K562 (cell line): ENCODE results near the gene LMAN2. TPM values are rescaled to one million over a fixed set of nuclear protein-coding genes. Genes with fewer than 3 reads are reported as not detected.
A peak's percentile ranks its signal among the peaks of the same experiment; 100 is the strongest.

Experiments used
- ATAC-seq: fragments of 200-7000 bp; cut with Tn5 transposase; 3 replicates; pipeline ENCODE4 v1.9.1; 2020; ENCODE audit warnings: moderate library complexity
- BruUV-seq: library from RNA; stranded (reverse); fragments of 400-500 nt; replicated peaks from 2 replicates; lab custom pipeline; 2021; lab: Mats Ljungman, UMichigan
- CTCF ChIA-PET: fragments of 300-600 bp; formaldehyde crosslinking; extraction: SDS; loops from one replicate; lab custom pipeline; 2021; ENCODE audit warnings: low intra/inter-chr PET ratio; lab: Yijun Ruan, JAX
- POLR2A ChIA-PET: fragments of 300-600, 350-650 bp; sonication (Branson Sonifier 250); formaldehyde crosslinking; extraction: SDS; loops from one replicate; lab custom pipeline; 2021; ENCODE audit warnings: antibody characterized with exemption, inconsistent platforms; lab: Yijun Ruan, JAX
- DNase-seq, 4 experiments: peaks; one replicate each; pipeline versions ENCODE4 v3.0.0 to v3.0.0-alpha.2; 2011 to 2018; ENCODE audit warnings: low spot score in 3 of 4, mixed read lengths in 3 of 4; ENCODE audit errors: extremely low read depth in 1 of 4
- FAIRE-seq: peaks from 2 replicates; lab custom pipeline; 2011; peaks lifted over from hg19 to GRCh38; lab: Jason Lieb, UNC
- H2AFZ ChIP-seq: 2 replicates; pipeline ENCODE4 v1.6.0; 2011; ENCODE audit warnings: low read depth, low read length, control low read depth, inconsistent platforms
- H3K27ac ChIP-seq: fragments of 200-600 bp; 3 replicates; pipeline ENCODE4 v1.8.0; 2011; ENCODE audit warnings: low read depth, mild to moderate bottlenecking, control low read depth, inconsistent platforms, low read length, moderate library complexity, mixed read lengths; ENCODE audit errors: extremely low read depth
- H3K27me3 ChIP-seq, 2 experiments: fragments of 300-600 bp in 1 of 2; 2 replicates in 1 of 2; 3 replicates in 1 of 2; pipeline versions ENCODE4 v1.6.0 to v1.8.0; 2011; ENCODE audit warnings: inconsistent platforms in 2 of 2, low read length in 2 of 2, mild to moderate bottlenecking in 1 of 2, mixed read lengths in 1 of 2, moderate library complexity in 1 of 2; ENCODE audit not compliant: control insufficient read depth in 2 of 2, insufficient read depth in 2 of 2
- H3K36me3 ChIP-seq: fragments of 300-600 bp; 3 replicates; pipeline ENCODE4 v1.8.0; 2011; ENCODE audit warnings: mild to moderate bottlenecking, low read length, inconsistent platforms; ENCODE audit not compliant: control insufficient read depth, insufficient read depth
- H3K4me1 ChIP-seq, 2 experiments: fragments of 200-600 bp in 1 of 2; replicated peaks in 1 of 2; 2 replicates in 1 of 2; 3 replicates in 1 of 2; pipeline versions ENCODE4 v1.5.1 to v1.8.0; 2011; ENCODE audit warnings: inconsistent platforms in 2 of 2, low read length in 2 of 2, mild to moderate bottlenecking in 1 of 2, mixed read lengths in 1 of 2, moderate library complexity in 1 of 2; ENCODE audit not compliant: control insufficient read depth in 2 of 2, insufficient read depth in 2 of 2
- H3K4me2 ChIP-seq: 2 replicates; pipeline ENCODE4 v1.6.1; 2011; ENCODE audit warnings: low read length, control low read depth, inconsistent platforms, mixed read lengths; ENCODE audit not compliant: insufficient read depth
- H3K4me3 ChIP-seq: fragments of 200-600 bp; sonication (generic), shearing (Covaris generic); 2 replicates; pipeline ENCODE4 v1.5.1; 2016; ENCODE audit warnings: control low read depth, inconsistent platforms
- H3K79me2 ChIP-seq: fragments of 200-600 bp; 3 replicates; pipeline ENCODE4 v1.8.0; 2011; ENCODE audit warnings: low read length, inconsistent platforms; ENCODE audit not compliant: control insufficient read depth, insufficient read depth
- H3K9ac ChIP-seq, 2 experiments: 2 replicates each; pipeline versions ENCODE4 v1.6.0 to v1.6.1; 2011; ENCODE audit warnings: low read depth in 2 of 2, low read length in 2 of 2, control low read depth in 1 of 2, inconsistent platforms in 1 of 2, mild to moderate bottlenecking in 1 of 2, mixed read lengths in 1 of 2; ENCODE audit not compliant: insufficient read depth in 1 of 2
- H3K9me1 ChIP-seq: one replicate; pipeline ENCODE4 v1.6.0; 2011; ENCODE audit warnings: inconsistent platforms, mild to moderate bottlenecking, low read length, moderate library complexity; ENCODE audit not compliant: control insufficient read depth, insufficient read depth
- H3K9me3 ChIP-seq: replicated peaks from 2 replicates; pipeline ENCODE4 v1.5.1; 2011; ENCODE audit warnings: low read depth, low read length, inconsistent platforms; ENCODE audit not compliant: control insufficient read depth, insufficient read depth
- H4K20me1 ChIP-seq: replicated peaks from 2 replicates; pipeline ENCODE4 v1.6.1; 2011; ENCODE audit warnings: low read length, inconsistent platforms, mixed read lengths; ENCODE audit not compliant: control insufficient read depth, insufficient read depth
- CTBP1 ChIP-seq: fragments of 450-650 bp; IDR thresholded peaks from 2 replicates; pipeline ENCODE4 v1.6.1; 2016; ENCODE audit warnings: borderline replicate concordance
- RBM25 ChIP-seq: fragments of 200-400 bp; formaldehyde crosslinking; IDR thresholded peaks from 2 replicates; pipeline ENCODE4 v1.6.1; 2018; ENCODE audit warnings: low read length, low read depth, moderate library complexity; ENCODE audit not compliant: severe bottlenecking
- ZNF407 ChIP-seq: fragments of 450-650 bp; IDR thresholded peaks from 2 replicates; pipeline ENCODE4 v1.6.1; 2016; ENCODE audit warnings: low read depth
- ZNF696 ChIP-seq: fragments of 250-450 bp; sonication (Bioruptor Pico); conservative IDR thresholded peaks from 2 replicates; pipeline ENCODE4 v1.4.0; 2020; ENCODE audit warnings: mild to moderate bottlenecking, moderate library complexity
- WGBS: fragments of 100-300 bp; shearing (Covaris generic); methylation state at CpG from one replicate; pipeline ENCODE4 v1.1.6; 2016; ENCODE audit warnings: low coverage, mixed read lengths; ENCODE audit not compliant: insufficient coverage; ENCODE audit errors: missing lambda C conversion rate; 5-methylcytosine and 5-hydroxymethylcytosine counted together
- in situ Hi-C: fragments of 300-500 bp; cut with MboI; formaldehyde crosslinking; loops from 4 replicates; pipeline ENCODE4 v1.15.0; 2018; ENCODE audit warnings: inconsistent platforms, mixed read lengths
- intact Hi-C: fragments of 100-400 bp; cut with micrococcal nuclease; formaldehyde crosslinking; loops from 2 replicates; pipeline ENCODE4 v1.14.2; 2022
- polyA plus RNA-seq, 8 experiments: library from polyadenylated mRNA; depleted of rRNA in 4 of 8; stranded (reverse) in 5 of 8; unstranded in 3 of 8; fragments of >200 nt; fragmentation: Nextera tagmentation in 2 of 8; fragmentation: Illumina TruSeq in 1 of 8; extraction: Ambion mirVana in 2 of 8; extraction: Trizol in 1 of 8; gene quantifications; 2 replicates each; pipeline versions ENCODE4 v1.2.1 to v1.2.3, GENCODE V29; 2011 to 2014; ENCODE audit warnings: inconsistent platforms in 1 of 8, missing spikeins in 1 of 8
- total RNA-seq, 7 experiments: library from RNA; depleted of rRNA in 6 of 7; stranded (reverse); fragments of >200 nt in 6 of 7; fragmentation: Illumina TruSeq in 2 of 7; extraction: Trizol in 2 of 7; gene quantifications; 2 replicates each; pipeline versions ENCODE4 v1.2.1 to v1.2.3, GENCODE V29; 2011 to 2021; ENCODE audit warnings: low replicate concordance in 1 of 7

Gene LMAN2
- total and polyA plus RNA-seq, 9 of the 15 experiments (the other 6 are each of a cell fraction or from before 2014, with no cell fraction given), result 2.7 to 254 (median 136) TPM

GRCh38 chr5:177313561-177314259 lies 37.8 kb downstream of the LMAN2 start:
- H3K27me3 ChIP-seq, result no peaks in the 10 kb centered on the region
- POLR2A ChIA-PET, result interaction anchor here (0.6 to 1.5 kb wide), 5 partner anchors 19 to 1844 kb away, joined by 3 to 7 read pairs (median 4); no protein-coding TSS in a partner anchor
- H3K27ac ChIP-seq, result no peak overlapping the region
- H3K79me2 ChIP-seq, result peaks cover 12% of the 10 kb centered on the region; the same call in 2 of the 3 replicates
- H2AFZ ChIP-seq, result no peak overlapping the region
- intact Hi-C loops (loop anchor here (2.0 kb wide), 1 partner anchor 143 kb away; no protein-coding TSS in a partner anchor), in situ Hi-C loops (no loop called here)
- peaks cover 23 to 64% of the 10 kb centered on the region in 2 experiments for H3K4me1 ChIP-seq
- H3K9ac ChIP-seq, result peak overlapping the region in 1 of 2 experiments; percentile 76; a peak in 1 of 4 replicates
- H3K4me2 ChIP-seq, result no peak overlapping the region
- DNase-seq, result no peak
- no peak for FAIRE-seq
- TF ChIP-seq ZNF696 (CRISPR knock-in tag) (no peak), RBM25 (peak; percentile 84)
- H4K20me1 ChIP-seq, result no peaks in the 10 kb centered on the region
- BruUV-seq, result no TSS peak
- no peaks in the 10 kb centered on the region for H3K9me3 ChIP-seq
- WGBS, result 83% methylated on average over 15 of the region's 15 CpGs
- no peak overlapping the region for H3K4me3 ChIP-seq
- CTCF ChIA-PET, result no interaction called here
- H3K36me3 ChIP-seq, result peaks cover 10% of the 10 kb centered on the region; the same call in 2 of the 3 replicates
- H3K9me1 ChIP-seq, result no peaks in the 10 kb centered on the region
- no peak for ATAC-seq

GRCh38 chr5:177312649-177313181 lies 38.8 kb downstream of the LMAN2 start:
- Histone ChIP-seq H3K79me2 (peaks cover 12% of the 10 kb centered on the region; the same call in 2 of the 3 replicates), H2AFZ (peak overlapping the region; percentile 97), H3K27ac (peak overlapping the region; percentile 100), H3K4me2 (peak overlapping the region; percentile 95), H3K9me1 (no peaks in the 10 kb centered on the region), H3K9ac (peak overlapping the region; percentile 87 to 97), H3K4me3 (peak overlapping the region; percentile 62), H4K20me1 (no peaks in the 10 kb centered on the region), H3K4me1 (peaks cover 23 to 70% of the 10 kb centered on the region in 2 experiments), H3K27me3 (no peaks in the 10 kb centered on the region), H3K36me3 (peaks cover 10% of the 10 kb centered on the region; the same call in 2 of the 3 replicates), H3K9me3 (no peaks in the 10 kb centered on the region)
- ATAC-seq (peak; percentile 65), DNase-seq (peak; percentile 52 to 85 (median 59)), FAIRE-seq (no peak)
- ChIA-PET CTCF (interaction anchor here (0.6 to 1.3 kb wide), 2 partner anchors 144 to 315 kb away, joined by 4 to 5 read pairs; no protein-coding TSS in a partner anchor), POLR2A (interaction anchor here (0.6 to 1.5 kb wide), 16 partner anchors 9 to 1843 kb away, joined by 3 to 7 read pairs (median 4); partner anchors contain the start of genes LMAN2, PRELID1 and RAB24)
- in situ Hi-C loops, result no loop called here
- intact Hi-C loops, result loop anchor here (2.0 kb wide), 1 partner anchor 144 kb away; no protein-coding TSS in a partner anchor
- BruUV-seq, result TSS peak; percentile 62
- whole genome bisulfite sequencing, result 1% methylated on average over 19 of the region's 19 CpGs
- 0 out of 2 replicates have a peak, but pooled peaks have one; percentile 10 for TF ChIP-seq ZNF407
- peak; percentile 91 for TF ChIP-seq CTBP1
